HG02973 (cell line): ENCODE data around the gene SULT2B1.
"Not testable (repeated sequence)": the region's sequence is repeated elsewhere in the genome, so short reads cannot be mapped to it uniquely, and the experiment has no call there.

Source experiments
- ATAC-seq: cut with Tn5 transposase; IDR thresholded peaks from one replicate; pipeline ENCODE4 v1.9.1; 2021; ENCODE audit warnings: moderate library complexity; ENCODE audit not compliant: unreplicated experiment

Gene SULT2B1

GRCh38 chr19:48551437-48552302 is at the start of gene SULT2B1:
TSS of gene SULT2B1 (plus strand) at chr19:48552172. CDS start at chr19:48552253, 81 bp downstream.
- ATAC-seq = no peak

GRCh38 chr19:48502350-48503018 is 49.5 kb upstream of the SULT2B1 start:
- no peak for ATAC-seq

GRCh38 chr19:48506138-48506733 is 45.7 kb upstream of the SULT2B1 start:
- no peak for ATAC-seq

GRCh38 chr19:48507911-48508439 is 44.0 kb upstream of the SULT2B1 start:
- no peak for ATAC-seq

- no peak for ATAC-seq
Measured at GRCh38 chr19:48508729-48509411, 43.1 kb upstream of the SULT2B1 start.

- ATAC-seq = no peak
Measured at GRCh38 chr19:48509467-48510194, 42.3 kb upstream of the SULT2B1 start.

GRCh38 chr19:48510421-48511268 is 41.3 kb upstream of the SULT2B1 start:
- ATAC-seq = no peak

- ATAC-seq = no peak
Measured at GRCh38 chr19:48511321-48511731, 40.6 kb upstream of the SULT2B1 start.

GRCh38 chr19:48511800-48512503 is 40.0 kb upstream of the SULT2B1 start, which contains the start of gene LMTK3:
TSS of gene LMTK3 (minus strand) at chr19:48511835. CDS start at chr19:48511576, 259 bp downstream.
- ATAC-seq = no peak

GRCh38 chr19:48512504-48513288 is 39.3 kb upstream of the SULT2B1 start:
- ATAC-seq = no peak

- no peak for ATAC-seq
Measured at GRCh38 chr19:48513289-48514122, 38.5 kb upstream of the SULT2B1 start.

- no peak for ATAC-seq
Measured at GRCh38 chr19:48514123-48514458, 37.9 kb upstream of the SULT2B1 start.

GRCh38 chr19:48516536-48516935 is 35.4 kb upstream of the SULT2B1 start:
- no peak for ATAC-seq

GRCh38 chr19:48518207-48518606 is 33.8 kb upstream of the SULT2B1 start:
- ATAC-seq = no peak

GRCh38 chr19:48519426-48519825 is 32.5 kb upstream of the SULT2B1 start:
- not testable (repeated sequence) for ATAC-seq

- ATAC-seq = no peak
Measured at GRCh38 chr19:48520134-48520533, 31.8 kb upstream of the SULT2B1 start.

- ATAC-seq = no peak
Measured at GRCh38 chr19:48524221-48524620, 27.8 kb upstream of the SULT2B1 start.
